ENCODE data around the gene CHRNB2.

Gene CHRNB2

DNA sequence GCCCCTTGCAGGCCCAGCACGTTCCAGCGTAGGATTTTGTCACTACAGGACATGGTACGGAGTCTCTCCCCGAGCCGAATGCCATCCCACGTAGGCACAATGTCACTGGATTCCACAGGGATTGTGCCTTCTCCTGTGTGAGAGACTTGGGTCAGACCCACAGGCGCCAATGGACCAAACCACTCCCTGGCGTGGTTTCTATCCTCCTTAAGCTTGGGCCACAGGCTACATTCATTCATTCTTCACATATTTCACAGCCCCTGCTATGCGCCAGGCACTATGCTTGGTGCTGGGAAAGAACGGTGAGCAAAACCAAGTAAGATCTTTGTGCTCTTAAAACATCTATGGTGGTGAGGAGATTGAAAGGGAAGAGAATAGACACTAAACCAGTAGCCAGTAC, 18.7 kb downstream of the CHRNB2 start:
- ChIA-PET CTCF (interaction anchor here (0.6 kb wide), 1 partner anchor 277 kb away, joined by 3 read pairs; no protein-coding TSS in a partner anchor), POLR2A (ENCODE audit: low non-redundant PET) (no interaction called here)
- TF ChIP-seq, protein P1, sequence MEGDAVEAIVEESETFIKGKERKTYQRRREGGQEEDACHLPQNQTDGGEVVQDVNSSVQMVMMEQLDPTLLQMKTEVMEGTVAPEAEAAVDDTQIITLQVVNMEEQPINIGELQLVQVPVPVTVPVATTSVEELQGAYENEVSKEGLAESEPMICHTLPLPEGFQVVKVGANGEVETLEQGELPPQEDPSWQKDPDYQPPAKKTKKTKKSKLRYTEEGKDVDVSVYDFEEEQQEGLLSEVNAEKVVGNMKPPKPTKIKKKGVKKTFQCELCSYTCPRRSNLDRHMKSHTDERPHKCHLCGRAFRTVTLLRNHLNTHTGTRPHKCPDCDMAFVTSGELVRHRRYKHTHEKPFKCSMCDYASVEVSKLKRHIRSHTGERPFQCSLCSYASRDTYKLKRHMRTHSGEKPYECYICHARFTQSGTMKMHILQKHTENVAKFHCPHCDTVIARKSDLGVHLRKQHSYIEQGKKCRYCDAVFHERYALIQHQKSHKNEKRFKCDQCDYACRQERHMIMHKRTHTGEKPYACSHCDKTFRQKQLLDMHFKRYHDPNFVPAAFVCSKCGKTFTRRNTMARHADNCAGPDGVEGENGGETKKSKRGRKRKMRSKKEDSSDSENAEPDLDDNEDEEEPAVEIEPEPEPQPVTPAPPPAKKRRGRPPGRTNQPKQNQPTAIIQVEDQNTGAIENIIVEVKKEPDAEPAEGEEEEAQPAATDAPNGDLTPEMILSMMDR (conservative IDR thresholded peaks at IDR 0.05; ENCODE audit: low read depth) = no peak
- no peak for DNase-seq (ENCODE audit: low spot score)
- no peak overlapping the region for H3K27ac ChIP-seq

GRCh38 chr1:154586641-154587040, 19.1 kb downstream of the CHRNB2 start:
- DNase-seq (ENCODE audit: low spot score) = no peak
- POLR2A ChIA-PET (ENCODE audit: low non-redundant PET) = no interaction called here
- TF ChIP-seq, protein P1 (conservative IDR thresholded peaks at IDR 0.05; ENCODE audit: low read depth) = no peak
- CTCF ChIA-PET = interaction anchor here (0.6 kb wide), 1 partner anchor 276 kb away, joined by 3 read pairs; no protein-coding TSS in a partner anchor
- no peak overlapping the region for H3K27ac ChIP-seq

GRCh38 chr1:154589780-154590179, 22.2 kb downstream of the CHRNB2 start:
- TF ChIP-seq, protein P1 (conservative IDR thresholded peaks at IDR 0.05; ENCODE audit: low read depth) = no peak
- CTCF ChIA-PET = interaction anchor here (0.5 kb wide), 1 partner anchor 56 kb away, joined by 3 read pairs; no protein-coding TSS in a partner anchor
- DNase-seq (ENCODE audit: low spot score) = no peak
- POLR2A ChIA-PET (ENCODE audit: low non-redundant PET) = no interaction called here
- H3K27ac ChIP-seq = no peak overlapping the region

GRCh38 chr1:154590756-154591155, 23.2 kb downstream of the CHRNB2 start:
- ChIA-PET POLR2A (ENCODE audit: low non-redundant PET) (no interaction called here), CTCF (interaction anchor here (0.6 to 0.7 kb wide), 2 partner anchors 288 to 331 kb away, joined by 3 read pairs; no protein-coding TSS in a partner anchor)
- DNase-seq (ENCODE audit: low spot score) = no peak
- TF ChIP-seq, protein P1 (conservative IDR thresholded peaks at IDR 0.05; ENCODE audit: low read depth) = no peak
- H3K27ac ChIP-seq = no peak overlapping the region

- DNase-seq (ENCODE audit: low spot score) = no peak
- ChIA-PET CTCF (interaction anchor here (0.6 kb wide), 1 partner anchor 288 kb away, joined by 3 read pairs; no protein-coding TSS in a partner anchor), POLR2A (ENCODE audit: low non-redundant PET) (no interaction called here)
- TF ChIP-seq, protein P1 (conservative IDR thresholded peaks at IDR 0.05; ENCODE audit: low read depth) = no peak
- H3K27ac ChIP-seq = no peak overlapping the region
Observed at GRCh38 chr1:154591206-154591605, 23.6 kb downstream of the CHRNB2 start.

GRCh38 chr1:154593390-154593789, 25.8 kb downstream of the CHRNB2 start:
- DNase-seq (ENCODE audit: low spot score) = no peak
- ChIA-PET POLR2A (ENCODE audit: low non-redundant PET) (no interaction called here), CTCF (no interaction called here)
- no peak overlapping the region for H3K27ac ChIP-seq
- TF ChIP-seq, protein P1 (conservative IDR thresholded peaks at IDR 0.05; ENCODE audit: low read depth) = no peak

Measured in RWPE1 (cell line).